K562 (cell line): Measurements from ENCODE around the gene LAMA2. TPM values are rescaled to one million over a fixed set of nuclear protein-coding genes. Genes with fewer than 3 reads are reported as not detected.

Experiments
- ESRRA ChIP-seq: fragments of 450-650 bp; IDR thresholded peaks from 2 replicates; pipeline ENCODE4 v1.6.1; 2014; ENCODE audit warnings: low read depth, mild to moderate bottlenecking, moderate library complexity, borderline replicate concordance
- MYBL2 ChIP-seq, 2 experiments: fragments of 450-650 bp in 1 of 2; sonication (generic) in 1 of 2; formaldehyde crosslinking in 1 of 2; IDR thresholded peaks; 2 replicates each; pipeline versions ENCODE4 v1.6.1 to v1.8.1; 2017 to 2022; ENCODE audit warnings: borderline replicate concordance in 1 of 2, inconsistent platforms in 1 of 2, low read depth in 1 of 2, mild to moderate bottlenecking in 1 of 2, missing genetic modification reagents in 1 of 2, moderate library complexity in 1 of 2
- POLR3A ChIP-seq: IDR thresholded peaks from 2 replicates; pipeline ENCODE4 v1.6.1; 2011; ENCODE audit warnings: borderline replicate concordance, mild to moderate bottlenecking, moderate library complexity; ENCODE audit not compliant: insufficient read length, insufficient read depth; ENCODE audit errors: extremely low read depth
- RAD21 ChIP-seq, 2 experiments: fragments of 250-450 bp in 1 of 2; fragments of 450-650 bp in 1 of 2; sonication (Bioruptor Pico) in 1 of 2; formaldehyde crosslinking in 1 of 2; IDR thresholded peaks in 1 of 2; conservative IDR thresholded peaks in 1 of 2; 2 replicates each; pipeline versions ENCODE4 v1.4.0 to v1.8.0; 2020 to 2022; ENCODE audit warnings: mild to moderate bottlenecking in 2 of 2, moderate library complexity in 1 of 2
- RB1 ChIP-seq: fragments of 450-650 bp; IDR thresholded peaks from 2 replicates; pipeline ENCODE4 v1.6.1; 2017; ENCODE audit warnings: low read depth, mild to moderate bottlenecking
- SAFB2 ChIP-seq: fragments of 200-400 bp; formaldehyde crosslinking; IDR thresholded peaks from 2 replicates; pipeline ENCODE4 v1.6.1; 2018; ENCODE audit warnings: borderline replicate concordance, low read length, low read depth, moderate library complexity; ENCODE audit not compliant: severe bottlenecking
- ZFX ChIP-seq: sonication (generic); formaldehyde crosslinking; IDR thresholded peaks from 2 replicates; pipeline ENCODE4 v1.8.0; 2022; ENCODE audit warnings: mild to moderate bottlenecking, missing genetic modification reagents, moderate library complexity
- ZNF644 ChIP-seq: fragments of 200-800 bp; sonication (Bioruptor generic); IDR thresholded peaks from 2 replicates; pipeline ENCODE4 v1.6.1; 2016; ENCODE audit warnings: low read depth, missing genetic modification characterization, missing compliant biosample characterization
- polyA plus RNA-seq, 8 experiments: library from polyadenylated mRNA; depleted of rRNA in 4 of 8; stranded (reverse) in 5 of 8; unstranded in 3 of 8; fragments of >200 nt; fragmentation: Nextera tagmentation in 2 of 8; fragmentation: Illumina TruSeq in 1 of 8; extraction: Ambion mirVana in 2 of 8; extraction: Trizol in 1 of 8; gene quantifications; 2 replicates each; pipeline versions ENCODE4 v1.2.1 to v1.2.3, GENCODE V29; 2011 to 2014; ENCODE audit warnings: inconsistent platforms in 1 of 8, missing spikeins in 1 of 8
- total RNA-seq, 7 experiments: library from RNA; depleted of rRNA in 6 of 7; stranded (reverse); fragments of >200 nt in 6 of 7; fragmentation: Illumina TruSeq in 2 of 7; extraction: Trizol in 2 of 7; gene quantifications; 2 replicates each; pipeline versions ENCODE4 v1.2.1 to v1.2.3, GENCODE V29; 2011 to 2021; ENCODE audit warnings: low replicate concordance in 1 of 7
- TF ChIP-seq, protein P1 (sequence below): fragments of 450-650 bp; IDR thresholded peaks from 2 replicates; pipeline ENCODE4 v1.6.1; 2016
- TF ChIP-seq, protein P2 (sequence below): sonication (generic); formaldehyde crosslinking; IDR thresholded peaks from 2 replicates; pipeline ENCODE4 v1.8.0; 2022; ENCODE audit warnings: mild to moderate bottlenecking, missing genetic modification reagents
- TF ChIP-seq, protein P3 (sequence below): fragments of 450-650 bp; IDR thresholded peaks from 2 replicates; pipeline ENCODE4 v1.6.1; 2016; ENCODE audit warnings: missing biosample characterization, missing genetic modification characterization
- TF ChIP-seq, protein P4 (sequence below): fragments of 450-650 bp; conservative IDR thresholded peaks from 2 replicates; pipeline ENCODE4 v1.6.1; 2016; ENCODE audit warnings: missing genetic modification characterization, low read depth, mild to moderate bottlenecking, control low read depth, missing compliant biosample characterization
- TF ChIP-seq, protein P5 (sequence below): fragments of 200-800 bp; sonication (Bioruptor generic); IDR thresholded peaks from 2 replicates; pipeline ENCODE4 v1.6.1; 2016; ENCODE audit warnings: missing genetic modification characterization, missing compliant biosample characterization
- TF ChIP-seq, protein P6 (sequence below), 3 experiments: IDR thresholded peaks in 2 of 3; conservative IDR thresholded peaks in 1 of 3; 2 replicates each; pipeline ENCODE4 v1.5.1; 2011 to 2012; ENCODE audit warnings: low read length in 3 of 3, mild to moderate bottlenecking in 3 of 3, control low read depth in 2 of 3, improper control_type of control experiment in 1 of 3, inconsistent platforms in 1 of 3, low read depth in 1 of 3, mixed read lengths in 1 of 3, moderate library complexity in 1 of 3; ENCODE audit not compliant: insufficient read depth in 2 of 3

LAMA2 gene
- total and polyA plus RNA-seq, 9 of the 15 experiments (the other 6 are each of a cell fraction or from before 2014, with no cell fraction given), result 0.04 to 1.5 (median 0.36) TPM

DNA sequence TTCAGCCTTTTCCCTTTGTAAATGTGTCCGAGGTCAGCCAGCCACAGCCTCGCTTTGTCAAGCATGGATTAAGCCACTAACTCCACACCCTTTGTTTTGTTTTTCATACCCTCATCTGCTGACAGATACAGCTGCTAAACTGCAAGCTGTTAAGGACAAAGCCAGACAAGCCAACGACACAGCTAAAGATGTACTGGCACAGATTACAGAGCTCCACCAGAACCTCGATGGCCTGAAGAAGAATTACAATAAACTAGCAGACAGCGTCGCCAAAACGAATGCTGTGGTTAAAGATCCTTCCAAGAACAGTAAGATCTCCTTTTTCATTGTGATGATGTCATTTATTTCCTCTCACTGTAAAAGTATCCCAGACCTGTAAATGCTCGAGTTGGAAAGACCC lies 557.8 kb downstream of the LAMA2 start (continued):
- TF ChIP-seq, protein P1, sequence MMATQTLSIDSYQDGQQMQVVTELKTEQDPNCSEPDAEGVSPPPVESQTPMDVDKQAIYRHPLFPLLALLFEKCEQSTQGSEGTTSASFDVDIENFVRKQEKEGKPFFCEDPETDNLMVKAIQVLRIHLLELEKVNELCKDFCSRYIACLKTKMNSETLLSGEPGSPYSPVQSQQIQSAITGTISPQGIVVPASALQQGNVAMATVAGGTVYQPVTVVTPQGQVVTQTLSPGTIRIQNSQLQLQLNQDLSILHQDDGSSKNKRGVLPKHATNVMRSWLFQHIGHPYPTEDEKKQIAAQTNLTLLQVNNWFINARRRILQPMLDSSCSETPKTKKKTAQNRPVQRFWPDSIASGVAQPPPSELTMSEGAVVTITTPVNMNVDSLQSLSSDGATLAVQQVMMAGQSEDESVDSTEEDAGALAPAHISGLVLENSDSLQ, result no peak
- no peak for TF ChIP-seq ZFX (CRISPR knock-in tag)
- no peak for TF ChIP-seq ESRRA
- TF ChIP-seq, protein P2, sequence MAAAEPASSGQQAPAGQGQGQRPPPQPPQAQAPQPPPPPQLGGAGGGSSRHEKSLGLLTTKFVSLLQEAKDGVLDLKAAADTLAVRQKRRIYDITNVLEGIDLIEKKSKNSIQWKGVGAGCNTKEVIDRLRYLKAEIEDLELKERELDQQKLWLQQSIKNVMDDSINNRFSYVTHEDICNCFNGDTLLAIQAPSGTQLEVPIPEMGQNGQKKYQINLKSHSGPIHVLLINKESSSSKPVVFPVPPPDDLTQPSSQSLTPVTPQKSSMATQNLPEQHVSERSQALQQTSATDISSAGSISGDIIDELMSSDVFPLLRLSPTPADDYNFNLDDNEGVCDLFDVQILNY, result no peak
- TF ChIP-seq SAFB2, result no peak
- TF ChIP-seq, protein P3, sequence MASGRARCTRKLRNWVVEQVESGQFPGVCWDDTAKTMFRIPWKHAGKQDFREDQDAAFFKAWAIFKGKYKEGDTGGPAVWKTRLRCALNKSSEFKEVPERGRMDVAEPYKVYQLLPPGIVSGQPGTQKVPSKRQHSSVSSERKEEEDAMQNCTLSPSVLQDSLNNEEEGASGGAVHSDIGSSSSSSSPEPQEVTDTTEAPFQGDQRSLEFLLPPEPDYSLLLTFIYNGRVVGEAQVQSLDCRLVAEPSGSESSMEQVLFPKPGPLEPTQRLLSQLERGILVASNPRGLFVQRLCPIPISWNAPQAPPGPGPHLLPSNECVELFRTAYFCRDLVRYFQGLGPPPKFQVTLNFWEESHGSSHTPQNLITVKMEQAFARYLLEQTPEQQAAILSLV (tag), result no peak
- TF ChIP-seq MYBL2 (IDR thresholded peaks at IDR 0.05; ENCODE audit: low read depth), result no peak
- TF ChIP-seq MYBL2 (CRISPR knock-in tag; IDR thresholded peaks at IDR 0.05; ENCODE audit: borderline replicate concordance), result no peak
- TF ChIP-seq RAD21 (CRISPR knock-in tag; conservative IDR thresholded peaks at IDR 0.05 in 1 of 2, IDR thresholded peaks at IDR 0.05 in 1 of 2), result peak in 1 of 2 experiments; percentile 6; a peak in 1 of 4 replicates
- TF ChIP-seq ZNF644 (tag), result no peak
- TF ChIP-seq, protein P4, sequence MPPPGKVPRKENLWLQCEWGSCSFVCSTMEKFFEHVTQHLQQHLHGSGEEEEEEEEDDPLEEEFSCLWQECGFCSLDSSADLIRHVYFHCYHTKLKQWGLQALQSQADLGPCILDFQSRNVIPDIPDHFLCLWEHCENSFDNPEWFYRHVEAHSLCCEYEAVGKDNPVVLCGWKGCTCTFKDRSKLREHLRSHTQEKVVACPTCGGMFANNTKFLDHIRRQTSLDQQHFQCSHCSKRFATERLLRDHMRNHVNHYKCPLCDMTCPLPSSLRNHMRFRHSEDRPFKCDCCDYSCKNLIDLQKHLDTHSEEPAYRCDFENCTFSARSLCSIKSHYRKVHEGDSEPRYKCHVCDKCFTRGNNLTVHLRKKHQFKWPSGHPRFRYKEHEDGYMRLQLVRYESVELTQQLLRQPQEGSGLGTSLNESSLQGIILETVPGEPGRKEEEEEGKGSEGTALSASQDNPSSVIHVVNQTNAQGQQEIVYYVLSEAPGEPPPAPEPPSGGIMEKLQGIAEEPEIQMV, result no peak
- no peak for TF ChIP-seq POLR3A
- no peak for TF ChIP-seq RB1
- TF ChIP-seq, protein P5, sequence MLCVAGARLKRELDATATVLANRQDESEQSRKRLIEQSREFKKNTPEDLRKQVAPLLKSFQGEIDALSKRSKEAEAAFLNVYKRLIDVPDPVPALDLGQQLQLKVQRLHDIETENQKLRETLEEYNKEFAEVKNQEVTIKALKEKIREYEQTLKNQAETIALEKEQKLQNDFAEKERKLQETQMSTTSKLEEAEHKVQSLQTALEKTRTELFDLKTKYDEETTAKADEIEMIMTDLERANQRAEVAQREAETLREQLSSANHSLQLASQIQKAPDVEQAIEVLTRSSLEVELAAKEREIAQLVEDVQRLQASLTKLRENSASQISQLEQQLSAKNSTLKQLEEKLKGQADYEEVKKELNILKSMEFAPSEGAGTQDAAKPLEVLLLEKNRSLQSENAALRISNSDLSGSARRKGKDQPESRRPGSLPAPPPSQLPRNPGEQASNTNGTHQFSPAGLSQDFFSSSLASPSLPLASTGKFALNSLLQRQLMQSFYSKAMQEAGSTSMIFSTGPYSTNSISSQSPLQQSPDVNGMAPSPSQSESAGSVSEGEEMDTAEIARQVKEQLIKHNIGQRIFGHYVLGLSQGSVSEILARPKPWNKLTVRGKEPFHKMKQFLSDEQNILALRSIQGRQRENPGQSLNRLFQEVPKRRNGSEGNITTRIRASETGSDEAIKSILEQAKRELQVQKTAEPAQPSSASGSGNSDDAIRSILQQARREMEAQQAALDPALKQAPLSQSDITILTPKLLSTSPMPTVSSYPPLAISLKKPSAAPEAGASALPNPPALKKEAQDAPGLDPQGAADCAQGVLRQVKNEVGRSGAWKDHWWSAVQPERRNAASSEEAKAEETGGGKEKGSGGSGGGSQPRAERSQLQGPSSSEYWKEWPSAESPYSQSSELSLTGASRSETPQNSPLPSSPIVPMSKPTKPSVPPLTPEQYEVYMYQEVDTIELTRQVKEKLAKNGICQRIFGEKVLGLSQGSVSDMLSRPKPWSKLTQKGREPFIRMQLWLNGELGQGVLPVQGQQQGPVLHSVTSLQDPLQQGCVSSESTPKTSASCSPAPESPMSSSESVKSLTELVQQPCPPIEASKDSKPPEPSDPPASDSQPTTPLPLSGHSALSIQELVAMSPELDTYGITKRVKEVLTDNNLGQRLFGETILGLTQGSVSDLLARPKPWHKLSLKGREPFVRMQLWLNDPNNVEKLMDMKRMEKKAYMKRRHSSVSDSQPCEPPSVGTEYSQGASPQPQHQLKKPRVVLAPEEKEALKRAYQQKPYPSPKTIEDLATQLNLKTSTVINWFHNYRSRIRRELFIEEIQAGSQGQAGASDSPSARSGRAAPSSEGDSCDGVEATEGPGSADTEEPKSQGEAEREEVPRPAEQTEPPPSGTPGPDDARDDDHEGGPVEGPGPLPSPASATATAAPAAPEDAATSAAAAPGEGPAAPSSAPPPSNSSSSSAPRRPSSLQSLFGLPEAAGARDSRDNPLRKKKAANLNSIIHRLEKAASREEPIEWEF (CRISPR knock-in tag), result no peak
- TF ChIP-seq, protein P6, sequence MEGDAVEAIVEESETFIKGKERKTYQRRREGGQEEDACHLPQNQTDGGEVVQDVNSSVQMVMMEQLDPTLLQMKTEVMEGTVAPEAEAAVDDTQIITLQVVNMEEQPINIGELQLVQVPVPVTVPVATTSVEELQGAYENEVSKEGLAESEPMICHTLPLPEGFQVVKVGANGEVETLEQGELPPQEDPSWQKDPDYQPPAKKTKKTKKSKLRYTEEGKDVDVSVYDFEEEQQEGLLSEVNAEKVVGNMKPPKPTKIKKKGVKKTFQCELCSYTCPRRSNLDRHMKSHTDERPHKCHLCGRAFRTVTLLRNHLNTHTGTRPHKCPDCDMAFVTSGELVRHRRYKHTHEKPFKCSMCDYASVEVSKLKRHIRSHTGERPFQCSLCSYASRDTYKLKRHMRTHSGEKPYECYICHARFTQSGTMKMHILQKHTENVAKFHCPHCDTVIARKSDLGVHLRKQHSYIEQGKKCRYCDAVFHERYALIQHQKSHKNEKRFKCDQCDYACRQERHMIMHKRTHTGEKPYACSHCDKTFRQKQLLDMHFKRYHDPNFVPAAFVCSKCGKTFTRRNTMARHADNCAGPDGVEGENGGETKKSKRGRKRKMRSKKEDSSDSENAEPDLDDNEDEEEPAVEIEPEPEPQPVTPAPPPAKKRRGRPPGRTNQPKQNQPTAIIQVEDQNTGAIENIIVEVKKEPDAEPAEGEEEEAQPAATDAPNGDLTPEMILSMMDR (IDR thresholded peaks at IDR 0.05 in 2 of 3, conservative IDR thresholded peaks at IDR 0.05 in 1 of 3; ENCODE audit: insufficient read depth in 2 of 3, low read depth in 1 of 3, low read length in 3 of 3), result 0 out of 6 replicates have a peak, but pooled peaks of 1 of the 3 experiments have one; percentile 20
